Measurements from ENCODE around the gene ADPRH.

Gene ADPRH

DNA sequence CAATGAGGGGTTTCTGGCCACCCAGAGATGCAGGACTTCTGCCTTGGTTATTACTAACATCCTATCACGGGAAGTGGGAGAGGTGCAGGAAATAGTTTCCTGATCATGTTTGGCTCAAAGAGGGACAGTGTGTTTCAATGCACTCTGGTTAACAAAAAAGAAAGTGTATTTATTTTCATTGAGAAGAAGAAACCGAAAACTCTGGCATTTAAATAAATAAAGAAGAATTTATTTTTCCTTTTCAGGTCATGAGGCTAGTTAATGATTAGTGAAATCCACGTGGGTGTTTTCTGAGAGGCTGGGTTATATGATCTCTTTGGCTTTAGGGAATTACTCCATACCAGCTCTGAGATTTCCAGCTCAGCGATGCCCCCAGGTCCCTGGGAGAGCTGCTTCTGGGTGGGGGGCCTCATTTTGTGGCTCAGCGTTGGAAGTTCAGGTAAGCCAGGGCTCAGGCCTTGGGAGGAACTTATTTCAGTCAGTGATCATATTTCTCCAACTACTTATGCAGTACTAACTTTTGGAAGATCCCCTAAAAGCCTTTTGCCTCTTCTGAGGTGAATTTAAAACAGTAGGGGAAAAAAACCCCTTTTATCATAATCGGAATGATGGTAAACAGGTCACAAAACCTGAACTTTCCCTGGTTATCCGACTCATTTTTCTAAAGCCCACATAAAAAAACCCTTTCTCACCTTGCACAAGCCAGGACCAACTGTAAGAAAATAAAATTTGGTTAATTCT, 18.4 kb downstream of the ADPRH start, which contains the start of gene PLA1A:
Gene PLA1A, plus strand, starts transcription at position 338 of the 741 bp plus-strand sequence. Its CDS starts 29 bp downstream, at position 367.
- no peak for DNase-seq

DNA sequence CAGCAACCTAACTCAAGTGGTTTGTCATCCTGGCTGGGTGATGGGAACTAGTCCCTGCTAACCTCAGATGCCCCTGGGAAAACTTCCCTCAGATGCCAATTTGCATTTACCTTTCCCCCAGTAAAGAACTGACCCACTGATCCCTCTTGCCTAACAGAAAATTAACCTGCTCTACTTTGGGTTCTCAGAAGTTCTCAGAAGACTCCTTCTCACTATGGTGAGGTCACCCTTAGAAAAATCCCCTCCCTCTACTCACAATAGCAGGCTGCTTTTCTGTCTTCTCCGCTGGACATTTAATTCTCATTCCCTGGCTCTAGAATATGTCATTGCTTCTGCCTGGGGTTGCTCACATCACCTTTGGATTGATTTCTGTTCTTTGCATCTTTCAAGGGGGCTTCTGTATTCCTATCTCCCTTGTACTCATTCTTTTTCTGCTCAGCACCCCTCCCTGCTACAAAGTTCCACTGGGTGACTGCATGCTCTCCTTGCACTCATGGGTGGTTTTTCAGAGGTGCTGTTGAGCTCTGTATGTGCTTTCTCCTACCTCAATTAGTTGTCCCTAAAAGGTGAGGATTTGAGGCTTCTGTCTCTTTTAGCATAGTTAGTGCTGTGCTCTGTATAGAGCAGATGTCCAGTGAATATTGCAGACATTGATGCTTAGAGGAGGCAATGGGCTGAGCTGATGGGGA, 19.3 kb downstream of the ADPRH start:
- no peak for DNase-seq

DNA sequence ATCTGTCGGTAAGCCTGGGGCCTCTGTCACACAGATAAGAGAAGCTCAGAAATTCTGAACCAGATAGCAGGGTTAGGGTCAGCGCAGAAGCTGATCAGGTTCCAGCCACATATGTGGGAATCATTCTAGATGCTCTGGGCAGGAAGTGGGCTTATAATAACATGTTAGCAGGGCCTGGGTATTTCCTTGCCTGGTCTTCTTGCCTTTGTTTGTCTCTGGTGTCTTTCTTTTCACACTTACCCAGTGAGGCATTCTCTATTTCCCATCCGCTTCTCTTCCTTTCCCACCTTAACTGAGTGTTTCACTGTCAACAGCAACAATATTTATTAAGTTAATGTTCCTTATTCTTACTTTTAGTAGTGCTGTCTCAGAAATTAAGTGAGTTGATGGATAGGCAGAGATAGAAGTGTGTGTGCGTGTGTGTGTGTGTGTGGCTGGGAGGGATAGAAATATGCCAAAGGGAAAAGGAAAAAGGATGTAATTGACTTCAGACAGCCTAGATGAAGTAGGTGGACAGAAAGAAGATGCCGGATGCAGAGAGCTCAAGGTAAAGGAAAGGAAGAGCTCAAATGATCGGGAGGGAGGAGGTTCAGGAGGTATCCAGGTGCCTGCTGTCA, 20.4 kb downstream of the ADPRH start:
- no peak for DNase-seq

DNA sequence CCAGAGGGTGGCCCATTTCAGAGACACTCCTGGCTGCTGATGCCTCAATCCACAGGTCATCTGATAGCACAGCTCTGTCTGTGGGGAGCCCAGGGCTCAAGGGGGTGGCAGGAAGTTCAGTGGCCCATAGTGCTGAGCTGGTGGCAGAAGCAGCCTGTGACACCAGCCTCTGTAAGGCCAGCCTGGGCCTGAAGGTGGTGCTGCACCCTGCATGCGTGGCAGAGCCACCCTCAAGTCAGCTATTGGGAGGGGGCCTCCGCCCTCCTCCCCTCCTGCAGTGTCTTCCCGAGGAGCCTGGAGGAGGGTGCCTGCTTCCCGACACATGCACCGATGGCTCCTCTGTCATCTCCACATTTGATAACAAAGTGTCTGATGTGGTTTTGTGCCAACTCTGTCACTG, 21.4 kb downstream of the ADPRH start:
- DNase-seq: no peak

DNA sequence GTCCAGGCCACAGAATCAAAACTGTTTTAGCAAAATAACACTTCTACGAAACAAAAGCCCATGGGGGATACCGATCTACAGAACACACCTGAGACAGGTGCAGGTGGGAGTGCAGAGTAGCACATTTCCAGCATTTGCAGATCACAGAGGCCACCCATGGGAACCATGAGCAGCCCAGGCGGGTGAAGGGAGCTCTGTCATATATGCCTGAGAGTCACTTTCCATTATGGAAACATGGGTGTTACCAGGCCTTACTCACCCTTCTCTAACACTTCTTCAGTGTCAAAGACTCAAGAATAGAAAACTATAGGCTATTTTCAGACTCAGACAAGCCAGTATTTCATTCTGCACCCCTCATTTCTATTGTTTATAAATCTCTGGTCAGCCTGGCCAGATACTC, 21.9 kb downstream of the ADPRH start:
- DNase-seq: no peak

DNA sequence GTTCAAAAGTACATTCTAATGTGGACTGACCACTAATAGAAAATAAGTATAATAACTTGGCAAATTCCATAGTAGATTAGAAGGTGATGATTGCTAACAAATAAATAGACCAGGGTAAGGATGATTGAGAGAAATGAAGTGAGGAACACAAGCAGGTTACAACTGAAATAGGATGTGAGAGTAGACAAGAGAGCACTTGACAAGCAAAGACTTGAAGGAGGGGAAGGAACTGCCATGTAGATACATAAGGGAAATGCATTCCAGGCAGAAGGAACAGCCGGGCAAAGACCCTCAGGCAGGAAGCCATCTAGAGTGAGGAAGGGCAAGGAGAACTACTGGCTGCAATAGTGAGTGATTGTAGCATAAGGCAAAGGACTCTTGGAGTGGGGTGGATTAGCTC, 23.4 kb downstream of the ADPRH start:
- no peak for DNase-seq

DNA sequence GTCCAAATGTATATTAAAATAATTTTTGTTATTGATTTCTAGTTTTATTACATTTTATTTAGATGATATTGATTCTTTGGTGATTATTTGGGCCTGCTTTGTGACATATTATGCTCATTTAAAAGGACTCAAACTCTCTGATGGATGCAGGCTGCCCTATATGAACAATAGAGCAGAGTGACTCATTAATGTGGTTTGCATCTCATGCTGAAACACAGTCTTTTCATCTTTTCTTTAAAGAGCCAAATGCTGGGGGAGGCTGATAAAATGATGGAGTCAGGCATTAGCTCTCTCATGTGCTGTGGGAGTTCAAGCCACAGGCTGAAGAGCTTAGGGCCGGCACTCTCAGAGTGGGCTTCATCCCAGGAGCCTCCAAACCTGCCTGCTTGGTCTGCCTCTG, 25.6 kb downstream of the ADPRH start:
- DNase-seq: no peak

DNA sequence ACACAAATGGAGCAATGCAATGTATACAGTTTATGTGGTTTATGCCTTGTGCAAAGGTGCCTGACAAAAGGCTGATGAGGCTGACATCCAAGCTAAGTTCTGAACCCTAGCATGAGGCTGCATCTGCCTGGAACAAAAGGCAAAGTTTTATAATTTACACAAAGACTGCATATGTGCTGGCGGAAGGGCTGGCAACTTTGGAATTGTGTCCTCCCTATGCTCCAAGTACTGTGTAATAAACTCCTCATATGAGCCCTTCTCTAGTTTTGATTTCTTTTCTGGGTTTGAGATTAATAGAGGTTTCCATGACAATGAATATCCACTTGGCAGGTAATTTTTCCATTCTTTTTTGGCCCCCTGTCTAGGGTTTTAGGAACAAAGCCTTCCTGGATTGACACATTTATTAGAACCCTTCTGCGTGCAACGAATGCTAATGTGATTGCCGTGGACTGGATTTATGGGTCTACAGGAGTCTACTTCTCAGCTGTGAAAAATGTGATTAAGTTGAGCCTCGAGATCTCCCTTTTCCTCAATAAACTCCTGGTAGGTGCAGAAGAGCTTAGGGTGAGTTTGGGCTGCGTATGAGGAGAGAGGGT, 29.2 kb downstream of the ADPRH start:
- no peak for DNase-seq

DNA sequence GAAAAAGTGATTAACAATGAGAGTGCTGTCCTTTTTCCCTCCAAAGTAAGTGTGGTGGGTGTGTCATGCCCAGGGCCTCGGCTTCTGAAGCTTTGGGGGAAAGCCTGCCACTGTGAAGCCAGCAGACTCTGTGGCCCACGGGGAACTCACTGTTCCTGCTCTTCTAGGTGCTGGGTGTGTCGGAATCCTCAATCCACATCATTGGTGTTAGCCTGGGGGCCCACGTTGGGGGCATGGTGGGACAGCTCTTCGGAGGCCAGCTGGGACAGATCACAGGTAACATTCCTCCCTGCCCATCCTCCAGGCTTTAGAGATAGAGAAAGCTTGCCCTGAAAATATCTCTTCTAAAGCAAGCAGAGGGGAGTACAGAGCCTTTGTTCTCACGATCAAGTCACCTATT, 30.0 kb downstream of the ADPRH start:
- no peak for DNase-seq

DNA sequence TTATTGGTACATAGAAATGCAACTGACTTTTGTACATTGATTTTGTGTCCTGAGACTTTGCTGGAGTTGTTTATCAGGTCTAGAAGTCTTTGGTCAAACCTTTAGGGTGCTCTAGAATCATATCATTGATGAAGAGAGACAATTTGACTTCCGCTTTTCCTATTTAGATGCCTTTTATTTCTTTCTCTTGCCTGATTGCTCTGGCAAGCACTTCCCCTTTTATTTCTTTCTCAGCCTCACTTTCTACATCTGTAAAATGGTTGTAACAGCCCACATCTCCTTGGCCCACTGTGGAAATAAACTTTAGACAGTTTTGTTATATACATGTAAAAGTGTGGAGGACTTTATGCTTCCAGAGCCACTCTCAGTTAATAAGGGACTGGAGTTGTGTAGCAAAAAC, 32.4 kb downstream of the ADPRH start:
- DNase-seq: no peak

DNA sequence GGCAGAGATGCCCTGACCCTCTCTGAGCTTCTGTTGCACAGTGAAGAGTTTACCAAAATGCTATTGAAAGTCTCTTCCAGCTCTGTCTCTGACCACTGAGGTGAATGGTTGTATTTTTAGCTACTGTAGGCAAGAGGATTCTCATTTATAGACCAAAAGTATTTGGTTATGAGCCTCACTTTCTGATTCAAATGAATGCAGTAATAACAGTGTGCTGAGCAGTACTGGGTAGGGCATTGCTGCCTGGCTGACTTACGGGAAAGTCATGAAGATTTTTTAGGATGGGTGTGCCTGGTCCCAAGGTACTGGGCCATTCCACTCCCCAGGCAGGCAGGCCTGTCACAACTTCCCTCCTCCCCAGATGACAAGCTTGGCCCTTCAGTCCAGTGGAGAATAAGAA, 33.9 kb downstream of the ADPRH start:
- DNase-seq: no peak

DNA sequence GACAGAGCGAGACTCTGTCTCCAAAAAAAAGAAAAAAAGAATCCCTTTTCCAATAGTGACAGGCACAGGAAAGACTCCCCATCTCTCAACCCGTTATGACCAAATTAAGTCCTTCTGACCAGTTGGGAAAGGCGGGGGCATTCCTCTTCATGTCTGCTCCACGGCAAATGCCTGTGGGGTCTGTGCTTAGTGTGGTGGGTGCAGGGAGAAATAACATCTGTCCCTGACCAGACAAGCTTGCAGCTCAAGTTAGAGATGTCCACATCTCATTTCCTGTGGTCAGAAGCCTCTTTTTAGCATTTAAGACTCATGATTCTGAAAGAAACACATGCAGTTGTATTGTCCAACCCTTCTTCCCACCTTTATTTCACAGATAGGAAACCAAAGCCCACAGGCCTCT, 34.6 kb downstream of the ADPRH start:
- DNase-seq: no peak

DNA sequence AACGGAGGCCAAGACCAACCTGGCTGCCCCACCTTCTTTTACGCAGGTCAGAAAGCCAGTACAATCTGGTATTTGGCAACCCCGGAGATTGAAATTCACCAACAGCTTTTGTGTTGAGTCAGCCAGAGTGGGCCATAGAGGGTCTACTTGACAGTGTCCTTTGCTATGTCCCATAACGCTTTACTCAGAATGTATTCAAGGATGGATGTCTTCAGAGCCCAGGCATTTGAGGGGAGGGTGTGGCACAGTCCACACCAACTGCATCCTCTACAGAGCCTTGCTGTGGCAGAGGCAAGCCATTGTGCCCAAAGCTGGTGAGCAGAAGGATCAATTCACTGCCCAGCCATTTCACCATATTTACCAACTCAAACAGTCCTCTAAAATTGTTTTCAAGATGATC, 36.8 kb downstream of the ADPRH start:
- no peak for DNase-seq

DNA sequence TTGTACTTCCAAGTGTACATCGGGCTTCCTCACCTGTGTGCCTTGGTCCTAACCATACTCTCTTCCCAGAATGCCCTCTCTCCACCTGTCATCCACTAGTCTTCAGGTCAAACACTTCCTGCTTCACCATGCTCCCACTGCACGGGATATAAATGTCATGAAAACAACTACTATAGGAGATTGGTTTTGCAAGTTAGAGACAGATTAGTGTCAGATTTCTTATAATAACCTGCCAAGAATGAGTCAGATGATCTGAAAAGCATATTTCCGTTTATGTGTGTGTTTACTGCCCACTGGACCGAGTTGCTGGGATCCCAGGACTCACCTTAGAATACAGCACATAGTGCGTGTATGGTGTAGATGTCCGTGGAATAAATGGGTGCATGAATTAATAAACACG, 39.8 kb downstream of the ADPRH start:
- DNase-seq: no peak

DNA sequence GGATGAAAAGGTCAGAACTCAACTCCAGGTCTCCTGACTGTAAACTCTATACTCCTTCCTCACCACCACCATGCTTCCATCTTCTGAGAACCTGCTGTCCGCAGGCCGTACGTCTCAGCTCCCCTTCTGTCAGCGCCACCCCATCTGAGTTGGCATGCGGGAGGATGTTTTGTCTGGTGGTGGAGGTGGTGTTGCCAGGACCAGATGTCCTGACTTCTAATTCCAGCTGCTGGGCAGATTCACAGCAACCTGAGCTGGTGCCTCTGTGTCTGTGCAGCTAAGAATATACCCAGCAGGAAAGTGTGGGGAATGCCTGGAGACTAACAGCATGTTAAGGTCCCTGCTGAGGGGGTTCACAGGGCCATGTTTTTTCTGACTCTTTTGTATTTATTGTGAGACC, 41.6 kb downstream of the ADPRH start:
- no peak for DNase-seq

DNA sequence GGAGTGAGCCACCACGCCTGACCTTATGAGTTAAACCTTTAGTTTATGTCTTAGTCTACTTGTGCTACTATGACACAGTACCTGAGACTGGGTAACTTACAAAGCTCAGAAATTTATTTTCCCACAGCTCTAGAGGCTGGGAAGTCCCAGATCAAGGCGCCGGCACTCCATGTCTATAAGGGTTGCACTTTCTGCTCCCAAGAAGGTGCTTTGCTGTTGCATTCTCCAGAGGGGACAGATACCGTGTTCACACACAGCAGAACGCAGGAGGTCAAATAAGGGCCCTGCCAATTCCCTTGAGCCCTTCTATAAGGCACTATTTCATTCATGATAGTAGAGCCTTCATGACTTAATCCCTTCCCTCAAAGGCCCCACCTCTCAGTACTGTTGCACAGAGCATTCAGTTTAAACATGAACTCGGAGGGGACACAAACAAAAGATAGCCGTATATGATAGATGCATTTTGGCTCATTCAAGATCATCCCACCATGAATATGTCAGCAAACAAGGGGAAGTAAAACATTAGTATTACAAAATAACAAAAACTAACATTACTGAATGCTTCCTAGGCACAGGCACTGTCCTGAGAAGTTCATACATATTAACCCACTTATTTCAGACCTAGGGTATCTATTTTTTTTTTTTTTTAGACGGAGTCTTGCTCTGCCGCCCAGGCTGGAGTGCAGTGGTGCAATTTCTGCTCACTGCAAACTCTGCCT, 44.9 kb downstream of the ADPRH start:
- DNase-seq: no peak

DNA sequence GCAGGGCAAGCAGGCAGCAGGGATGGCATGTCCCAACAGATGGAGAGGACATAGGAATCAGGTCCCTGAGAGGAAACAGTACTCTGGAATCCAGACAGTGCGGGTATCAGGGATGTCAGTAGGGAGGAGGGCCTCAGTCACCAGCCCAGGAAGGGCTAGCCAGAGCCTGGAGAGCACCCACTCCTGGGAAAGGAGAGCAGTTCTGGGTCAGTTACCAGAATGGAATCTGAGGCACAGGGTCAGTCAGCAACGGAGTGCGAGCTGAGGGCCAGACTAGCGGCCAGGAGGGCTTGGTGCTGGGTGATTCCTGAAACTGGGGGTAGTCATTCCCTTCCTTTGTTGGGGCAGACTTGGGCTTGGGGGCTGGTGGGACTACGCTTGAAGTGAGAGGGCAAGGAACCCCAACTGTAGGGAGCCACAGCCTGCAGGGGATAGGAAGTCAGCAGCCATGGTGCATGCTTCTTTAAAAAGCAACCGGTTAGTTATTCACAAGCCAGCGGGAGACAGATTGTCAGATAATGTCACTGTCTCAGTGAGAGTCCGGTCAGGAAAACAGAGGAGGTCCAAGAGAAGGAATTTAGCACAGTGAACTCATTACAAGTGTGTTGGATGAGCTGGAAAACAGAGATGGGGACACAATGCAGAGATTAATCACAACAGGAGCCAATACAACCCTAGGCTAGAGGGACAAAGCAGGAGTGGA, 46.3 kb downstream of the ADPRH start:
- DNase-seq: no peak

DNA sequence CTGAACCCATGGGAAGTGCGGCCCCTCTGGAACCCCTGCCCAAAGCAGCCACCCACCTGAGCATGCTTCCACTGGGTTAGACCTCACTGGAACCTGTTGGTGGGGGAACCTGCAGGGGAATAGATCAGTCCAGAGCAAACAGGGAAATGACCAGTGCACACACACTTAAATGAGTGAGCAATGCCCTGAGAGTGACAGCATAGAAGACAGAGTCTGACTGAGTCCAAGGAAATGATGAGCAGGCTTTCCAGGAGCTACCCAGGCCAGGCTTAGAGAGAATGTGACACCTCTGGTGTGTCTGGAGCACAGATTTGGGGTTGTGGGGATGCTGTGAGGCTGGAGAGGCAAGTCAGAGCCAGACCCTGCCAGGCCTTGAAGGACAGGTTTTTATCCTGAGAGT, 46.9 kb downstream of the ADPRH start:
- no peak for DNase-seq

DNA sequence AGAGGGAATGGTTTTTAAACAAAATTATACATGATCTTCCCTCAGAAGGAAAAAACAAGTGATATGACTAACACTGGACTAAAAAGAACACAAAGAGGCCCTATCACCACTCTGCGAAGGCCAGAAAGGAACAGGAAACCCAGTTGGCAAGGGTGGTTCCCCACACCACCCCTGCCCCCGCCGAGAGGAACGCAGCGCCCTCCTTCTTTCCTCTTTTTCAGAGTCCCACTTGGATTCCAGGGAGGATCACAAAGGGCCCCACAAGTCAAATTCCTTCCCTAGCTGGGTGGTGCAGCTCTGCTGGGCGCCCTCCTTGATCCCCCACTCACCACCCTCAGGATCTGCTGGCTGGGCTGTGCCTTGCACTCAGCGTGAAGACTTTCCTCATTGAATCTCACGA, 48.2 kb downstream of the ADPRH start:
- DNase-seq: no peak

DNA sequence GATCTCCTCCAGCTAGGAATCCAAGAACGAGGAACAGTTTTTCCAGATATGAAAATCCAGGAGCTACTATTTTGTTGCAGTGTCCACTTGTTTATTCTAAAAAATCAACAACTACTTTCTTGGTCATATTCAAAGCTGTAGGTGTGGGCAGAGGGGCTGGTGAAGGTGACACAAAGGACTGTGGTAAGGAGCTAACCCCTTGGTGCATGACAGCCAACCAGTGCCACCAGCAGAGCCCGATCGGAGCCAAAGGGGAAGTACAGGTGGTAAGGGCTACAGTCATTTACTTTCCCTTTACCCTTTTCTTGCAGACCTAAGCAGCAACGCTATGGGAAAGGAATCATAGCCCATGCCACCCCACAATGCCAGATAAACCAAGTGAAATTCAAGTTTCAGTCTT, 49.1 kb downstream of the ADPRH start:
- no peak for DNase-seq

DNA sequence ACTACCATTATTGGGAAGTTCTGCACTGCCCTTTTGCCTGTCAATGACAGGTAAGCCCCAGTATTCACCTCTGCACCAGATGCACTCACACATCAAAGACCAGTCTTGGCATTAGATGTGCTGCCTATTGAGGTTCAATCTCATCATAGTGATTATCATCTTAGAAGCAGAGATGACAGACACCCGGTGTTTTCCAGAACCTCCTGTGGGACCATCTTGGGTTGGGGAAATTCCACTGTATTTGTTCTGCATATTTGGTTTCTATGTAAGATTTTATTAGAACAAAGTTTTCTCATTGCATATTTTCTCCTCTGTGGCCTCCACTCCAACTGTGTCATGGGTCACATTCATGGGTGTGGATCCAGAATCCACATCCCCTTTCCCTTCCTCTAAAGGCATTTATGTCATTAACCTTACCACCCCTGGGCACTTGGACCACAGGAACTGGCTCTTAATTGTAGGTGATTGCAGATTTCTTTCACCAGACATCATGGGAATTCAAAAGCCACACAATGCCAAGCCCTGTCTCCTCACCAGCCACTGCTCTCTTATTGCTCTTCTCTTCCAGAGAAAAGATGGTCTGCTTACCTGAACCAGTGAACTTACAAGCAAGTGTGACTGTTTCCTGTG, 49.6 kb downstream of the ADPRH start:
- DNase-seq: no peak

Data from right kidney (tissue), 1 donor.